Epithelial cell of proximal tubule (primary cell): Measurements from ENCODE around the gene TNIK. TPM values are rescaled to one million over a fixed set of nuclear protein-coding genes. Genes with fewer than 3 reads are reported as not detected.

Experiments used
- DNase-seq: peaks from one replicate; pipeline ENCODE4 v3.0.0-alpha.2; 2011; ENCODE audit warnings: low read depth
- H3K4me3 ChIP-seq: 2 replicates; pipeline ENCODE4 v1.5.1; 2011; ENCODE audit warnings: low read depth, mild to moderate bottlenecking, low read length
- CTCF ChIP-seq: conservative IDR thresholded peaks from 2 replicates; pipeline ENCODE4 v1.5.1; 2012; ENCODE audit warnings: low read depth, mild to moderate bottlenecking, low read length
- total RNA-seq: library from RNA; depleted of rRNA; stranded (reverse); fragments of >200 nt; gene quantifications from 2 replicates; pipeline ENCODE4 v1.2.3, GENCODE V29; 2015

The TNIK gene
- 3.1 and 11.8 TPM in 2 replicates for total RNA-seq

DNA sequence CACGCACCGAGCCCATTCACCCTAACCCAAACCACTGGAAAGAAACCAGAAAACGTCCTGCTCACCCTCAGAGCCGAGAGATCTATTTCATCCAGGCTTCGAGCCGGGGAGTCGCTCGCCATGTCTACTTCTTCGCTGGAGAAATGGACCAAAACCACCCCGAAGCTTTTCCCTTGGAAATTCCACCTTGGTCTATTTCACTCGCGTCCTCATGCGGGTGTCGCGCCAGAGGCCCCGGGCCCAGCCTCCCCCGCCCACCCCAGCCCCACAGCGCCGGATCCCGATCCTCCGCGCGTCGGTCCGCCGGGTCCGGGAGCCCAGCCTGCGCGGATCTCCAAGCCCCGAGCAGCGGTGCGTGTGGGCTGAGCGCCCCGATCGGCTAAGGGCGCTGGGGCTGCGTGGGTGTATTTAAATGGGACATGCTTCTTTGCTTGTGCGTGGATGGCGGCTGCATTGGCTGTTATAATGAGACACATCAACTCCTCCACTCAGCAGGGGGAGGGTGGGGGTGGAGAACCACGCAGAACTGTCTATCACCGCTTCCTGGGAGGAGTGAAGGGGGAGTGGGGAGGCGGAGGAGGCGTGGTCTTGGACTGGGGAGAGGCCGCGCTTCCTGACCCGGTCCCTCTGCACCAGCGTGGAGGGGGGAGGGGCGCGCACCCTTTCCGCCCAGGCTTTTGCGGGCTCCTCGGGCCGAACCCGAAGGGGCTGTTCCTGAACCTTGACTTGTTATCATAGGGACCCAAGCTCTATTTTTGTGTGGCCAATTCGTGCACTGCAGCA is at the start of gene TNIK:
Gene TNIK (minus strand): TSS at position 464 of the 783 bp plus-strand sequence. CDS start 342 bp downstream, at position 122.
- peak; percentile 64 for DNase-seq

DNA sequence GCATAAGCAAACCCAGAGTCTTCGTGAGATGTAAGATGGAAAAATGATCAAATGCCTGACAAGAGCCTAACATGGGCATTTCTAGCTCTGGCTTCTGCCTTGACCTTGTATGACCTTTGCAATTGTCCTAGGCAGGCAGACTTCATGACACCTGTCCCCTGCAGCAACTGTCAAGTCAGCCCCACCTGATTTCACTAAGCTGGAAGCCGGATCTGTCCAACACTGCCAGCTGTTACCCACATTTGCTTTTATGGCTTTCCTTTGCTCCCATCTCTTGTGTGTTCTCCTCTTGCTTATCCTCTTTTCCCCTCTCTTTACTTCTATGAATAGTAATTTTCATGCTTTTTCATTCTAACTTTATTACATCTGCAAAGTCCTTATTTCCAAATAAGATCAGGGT is 48.5 kb upstream of the TNIK start:
- no peak for TF ChIP-seq CTCF
- DNase-seq: no peak

More for the DNA sequence above, at the start of gene TNIK:
- peak within 1 kb of the TSS; percentile 86 for H3K4me3 ChIP-seq
- peak; percentile 16 for TF ChIP-seq CTCF

GRCh38 chr3:171508206-171508605 is 48.0 kb upstream of the TNIK start:
- DNase-seq: no peak
- TF ChIP-seq CTCF: no peak
- H3K4me3 ChIP-seq: no peak overlapping the region

More for the DNA sequence above, 48.5 kb upstream of the TNIK start:
- no peak overlapping the region for H3K4me3 ChIP-seq

- no peak for DNase-seq
- no peak overlapping the region for H3K4me3 ChIP-seq
- TF ChIP-seq CTCF: no peak
Observed at GRCh38 chr3:171506743-171507319, 46.6 kb upstream of the TNIK start.

DNA sequence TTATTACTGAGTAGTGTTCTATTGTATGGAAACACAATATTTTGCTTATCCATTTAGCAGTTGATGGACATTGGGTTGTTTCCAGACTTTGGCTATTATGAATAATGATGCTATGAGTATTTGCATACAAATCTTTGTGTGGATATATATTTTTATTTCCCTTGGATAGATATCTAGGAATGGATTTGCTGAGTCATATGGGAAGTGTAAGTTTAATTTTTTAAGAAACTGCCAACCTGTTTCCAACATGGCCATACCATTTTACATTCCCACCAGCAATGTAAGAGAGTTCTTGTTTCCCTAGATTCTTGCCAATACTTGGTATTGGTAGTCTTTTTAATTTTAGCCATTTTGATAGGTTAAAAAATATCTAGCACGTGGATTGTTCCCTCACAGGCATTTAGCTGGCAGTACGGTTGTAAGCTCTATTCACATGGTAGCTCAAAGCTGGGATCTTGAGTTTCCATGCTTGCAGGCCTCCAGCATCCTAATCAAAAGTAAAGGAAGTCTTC is 45.7 kb upstream of the TNIK start:
- H3K4me3 ChIP-seq: no peak overlapping the region
- DNase-seq: no peak
- TF ChIP-seq CTCF: no peak

GRCh38 chr3:171504376-171504775 is 44.2 kb upstream of the TNIK start:
- DNase-seq: no peak
- H3K4me3 ChIP-seq: no peak overlapping the region
- no peak for TF ChIP-seq CTCF
